Transverse colon (tissue), 4 donors: ENCODE data around the gene FBXL19. TPM values are rescaled to one million over a fixed set of nuclear protein-coding genes. Genes with fewer than 3 reads are reported as not detected.

Experiments used
- DNase-seq: peaks from one replicate; pipeline ENCODE4 v3.0.0-alpha.2; 2019
- H3K27ac ChIP-seq, 4 donors: fragments of 200-600 bp; sonication (generic); 2 replicates each; pipeline ENCODE4 v1.5.1; 2016 to 2018; ENCODE audit warnings: inconsistent platforms in 4 of 4
- H3K27me3 ChIP-seq: fragments of 200-600 bp; sonication (generic); 2 replicates; pipeline ENCODE4 v1.5.1; 2017; ENCODE audit warnings: inconsistent platforms
- H3K36me3 ChIP-seq, 4 donors: fragments of 200-600 bp; sonication (generic); 2 replicates each; pipeline ENCODE4 v1.5.1; 2017 to 2019; ENCODE audit warnings: inconsistent platforms in 4 of 4
- H3K4me1 ChIP-seq, 4 donors: fragments of 200-600 bp; sonication (generic); 2 replicates each; pipeline ENCODE4 v1.5.1; 2017 to 2020; ENCODE audit warnings: inconsistent platforms in 4 of 4
- H3K4me3 ChIP-seq, 4 donors: fragments of 200-600 bp; sonication (generic); 1 replicate in 1 of 4; 2 replicates in 3 of 4; pipeline versions ENCODE4 v1.5.1 to v1.6.1; 2017 to 2019; ENCODE audit warnings: inconsistent platforms in 4 of 4
- H3K9me3 ChIP-seq, 2 donors: fragments of 200-600 bp; sonication (generic); 2 replicates each; pipeline ENCODE4 v1.5.1; 2017 to 2019; ENCODE audit warnings: inconsistent platforms in 2 of 2
- EP300 ChIP-seq: sonication (generic); formaldehyde crosslinking; IDR thresholded peaks from one replicate; pipeline ENCODE4 v1.6.1; 2017; ENCODE audit warnings: antibody characterized with exemption, low read depth
- POLR2A ChIP-seq: fragments of 450-650 bp; IDR thresholded peaks from one replicate; pipeline ENCODE4 v1.6.1; 2016; ENCODE audit warnings: antibody characterized with exemption, mild to moderate bottlenecking, moderate library complexity
- POLR2AphosphoS5 ChIP-seq, 3 donors: sonication (generic); formaldehyde crosslinking; IDR thresholded peaks; one replicate each; pipeline ENCODE4 v1.6.1; 2016; ENCODE audit warnings: antibody characterized with exemption in 3 of 3
- WGBS, 2 donors: methylation state at CpG; one replicate each; pipeline ENCODE4 v1.1.5; 2018; ENCODE audit warnings: low coverage in 1 of 2; 5-methylcytosine and 5-hydroxymethylcytosine counted together
- in situ Hi-C, 4 donors: fragments of 200-750 bp; cut with MboI; loops; one replicate each; pipeline versions ENCODE4 v1.15.0 to v1.15.1; 2017; ENCODE audit warnings: low sequenced_read_pairs in 3 of 4, low pct_ligation_motif_present in 1 of 4, low pct_unique_long_range_greater_than_20kb in 1 of 4
- intact Hi-C: fragments of 100-400 bp; cut with DNase I; formaldehyde crosslinking; loops from one replicate; pipeline ENCODE4 v1.15.1; 2023; ENCODE audit warnings: low total_unique reads
- total RNA-seq, 4 donors: library from RNA; depleted of rRNA; stranded (reverse); fragments of >200 nt; gene quantifications; one replicate each; pipeline ENCODE4 v1.1.0, GENCODE V29; 2016
- TF ChIP-seq, protein P1 (sequence below), 5 experiments: fragments of 200-600 bp in 3 of 5; fragments of 450-650 bp in 2 of 5; sonication (generic) in 3 of 5; IDR thresholded peaks; 1 replicate in 2 of 5; 2 replicates in 3 of 5; pipeline ENCODE4 v1.5.1; 2016 to 2017; ENCODE audit warnings: antibody characterized with exemption in 5 of 5, inconsistent platforms in 3 of 5, mild to moderate bottlenecking in 2 of 5, moderate library complexity in 1 of 5

The FBXL19 gene
- total RNA-seq, 4 donors from 2014 or later: 19.3 to 45.3 (median 20.3) TPM

DNA sequence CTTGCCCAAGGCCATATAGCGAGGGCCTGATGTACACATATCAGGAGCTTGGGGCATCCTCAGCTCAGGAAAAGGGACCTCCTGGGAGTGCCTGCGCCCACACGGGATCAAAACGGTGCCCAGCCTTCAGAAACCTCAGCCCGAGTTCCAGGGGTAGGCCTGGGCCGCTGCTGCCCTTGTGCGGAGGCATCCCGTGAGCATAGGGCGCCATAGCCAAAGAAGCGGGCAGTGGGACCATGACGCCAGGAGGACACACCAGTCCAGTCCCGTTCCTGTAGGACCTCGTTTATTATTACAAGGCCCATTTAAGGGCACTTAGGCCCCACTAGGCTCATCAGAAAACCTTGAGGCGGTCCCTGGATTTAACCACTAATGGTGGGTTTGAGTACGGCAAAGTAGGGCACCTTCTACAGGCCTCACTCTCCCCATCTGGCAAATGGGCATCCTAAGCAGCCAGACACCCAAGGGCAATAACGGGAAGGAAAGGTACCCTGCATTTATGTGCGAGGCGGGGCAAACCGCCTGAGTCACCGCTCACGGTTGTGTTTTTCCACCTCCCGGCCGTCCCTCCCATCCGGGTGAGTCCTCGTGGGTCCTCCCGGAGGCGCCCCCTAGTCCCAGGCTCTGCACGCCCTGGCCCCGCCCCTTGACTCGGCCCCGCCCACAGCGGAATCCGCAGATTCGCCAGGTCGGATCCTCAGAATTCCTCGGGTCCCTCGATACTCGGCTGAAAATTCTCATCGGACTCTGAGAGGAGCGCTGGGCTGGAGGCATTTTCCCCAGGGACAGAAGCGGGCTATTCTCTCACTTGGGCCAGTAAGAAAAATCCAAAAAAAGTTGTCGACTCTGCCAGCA lies 33.5 kb downstream of the FBXL19 start:
- Histone ChIP-seq H3K4me1 (peaks cover 12 to 26% (median 18%) of the 10 kb centered on the region in 4 donors), H3K9me3 (no peaks in the 10 kb centered on the region), H3K27ac (peak overlapping the region; percentile 93 to 96 (median 96)), H3K27me3 (no peaks in the 10 kb centered on the region), H3K36me3 (peaks cover 0 to 20% (median 9%) of the 10 kb centered on the region in 4 donors), H3K4me3 (peak overlapping the region; percentile 73 to 85 (median 74))
- TF ChIP-seq POLR2AphosphoS5 (IDR thresholded peaks at IDR 0.05) (no peak), EP300 (no peak), POLR2A (no peak)
- TF ChIP-seq, protein P1, sequence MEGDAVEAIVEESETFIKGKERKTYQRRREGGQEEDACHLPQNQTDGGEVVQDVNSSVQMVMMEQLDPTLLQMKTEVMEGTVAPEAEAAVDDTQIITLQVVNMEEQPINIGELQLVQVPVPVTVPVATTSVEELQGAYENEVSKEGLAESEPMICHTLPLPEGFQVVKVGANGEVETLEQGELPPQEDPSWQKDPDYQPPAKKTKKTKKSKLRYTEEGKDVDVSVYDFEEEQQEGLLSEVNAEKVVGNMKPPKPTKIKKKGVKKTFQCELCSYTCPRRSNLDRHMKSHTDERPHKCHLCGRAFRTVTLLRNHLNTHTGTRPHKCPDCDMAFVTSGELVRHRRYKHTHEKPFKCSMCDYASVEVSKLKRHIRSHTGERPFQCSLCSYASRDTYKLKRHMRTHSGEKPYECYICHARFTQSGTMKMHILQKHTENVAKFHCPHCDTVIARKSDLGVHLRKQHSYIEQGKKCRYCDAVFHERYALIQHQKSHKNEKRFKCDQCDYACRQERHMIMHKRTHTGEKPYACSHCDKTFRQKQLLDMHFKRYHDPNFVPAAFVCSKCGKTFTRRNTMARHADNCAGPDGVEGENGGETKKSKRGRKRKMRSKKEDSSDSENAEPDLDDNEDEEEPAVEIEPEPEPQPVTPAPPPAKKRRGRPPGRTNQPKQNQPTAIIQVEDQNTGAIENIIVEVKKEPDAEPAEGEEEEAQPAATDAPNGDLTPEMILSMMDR (IDR thresholded peaks at IDR 0.05): peak in 2 of 5 experiments; percentile 19 to 59
- peak; percentile 87 for DNase-seq
- in situ Hi-C loops (loop anchor here in 1 of 4 donors (25.0 kb wide), 1 partner anchor 755 kb away; a partner anchor contains a TSS), intact Hi-C loops (no loop called here)
- WGBS, 2 donors: 24% methylated on average over 42 of the region's 42 CpGs; no CpG with 5 or more reads in 1 of the 2 donors

DNA sequence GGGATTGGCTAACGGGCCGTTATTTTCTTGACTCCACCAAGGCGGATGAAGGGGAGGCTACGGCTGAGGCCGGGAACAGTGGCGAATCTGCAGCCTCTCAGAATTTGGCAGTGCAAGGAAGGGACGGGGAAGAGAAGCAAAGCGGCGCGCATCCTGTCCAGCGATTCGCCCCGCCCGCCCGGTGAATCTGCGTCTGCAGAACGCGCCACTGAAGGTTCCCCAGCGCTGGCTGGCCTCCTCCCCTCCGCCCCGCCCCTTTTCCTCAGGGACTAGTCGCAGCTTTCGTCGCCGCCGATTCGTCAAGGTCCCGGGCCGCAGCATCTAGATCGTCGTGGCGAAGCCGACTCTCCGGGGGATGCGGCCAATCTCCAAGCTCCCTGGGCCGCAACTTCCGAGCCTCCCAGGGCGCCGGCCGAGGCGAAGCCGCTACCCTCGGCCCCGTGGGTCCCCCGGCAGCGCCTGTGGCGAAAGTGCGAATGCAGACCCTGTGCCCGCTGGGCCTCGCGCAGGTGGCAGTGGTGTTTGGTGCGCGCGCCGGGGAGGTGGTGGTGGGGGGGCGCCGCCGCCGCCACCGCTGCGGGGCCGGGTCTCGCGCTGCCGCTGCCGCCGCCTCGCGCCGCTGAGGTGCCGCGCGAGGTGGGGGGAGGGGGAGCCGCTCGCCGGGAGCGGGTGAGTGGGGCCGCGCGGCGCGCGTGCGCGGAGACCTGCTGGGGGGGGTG lies 34.2 kb downstream of the FBXL19 start, which contains the start of gene SETD1A:
TSS of gene SETD1A (plus strand) at position 299 of the 719 bp plus-strand sequence. CDS start 978 bp downstream, outside the sequence.
- H3K4me3 ChIP-seq: peak within 1 kb of the TSS; percentile 73 to 85 (median 74)
- peaks cover 12 to 25% (median 18%) of the 10 kb centered on the region in 4 donors for H3K4me1 ChIP-seq
- peak within 1 kb of the TSS; percentile 93 to 96 (median 96) for H3K27ac ChIP-seq
- peaks cover 0 to 28% (median 13%) of the 10 kb centered on the region in 4 donors for H3K36me3 ChIP-seq
- in situ Hi-C loops (loop anchor here in 1 of 4 donors (25.0 kb wide), 1 partner anchor 755 kb away; a partner anchor contains a TSS), intact Hi-C loops (no loop called here)
- peak; percentile 98 for DNase-seq
- H3K27me3 ChIP-seq: no peaks in the 10 kb centered on the region
- TF ChIP-seq, protein P1 (IDR thresholded peaks at IDR 0.05): peak in 2 of 5 experiments; percentile 11 to 54
- TF ChIP-seq POLR2AphosphoS5 (IDR thresholded peaks at IDR 0.05) (peak; percentile 34 to 78 (median 63)), EP300 (no peak), POLR2A (peak; percentile 60)
- H3K9me3 ChIP-seq: no peaks in the 10 kb centered on the region
- 0% methylated on average over 62 of the region's 85 CpGs; no CpG with 5 or more reads in 1 of the 2 donors for WGBS, 2 donors

DNA sequence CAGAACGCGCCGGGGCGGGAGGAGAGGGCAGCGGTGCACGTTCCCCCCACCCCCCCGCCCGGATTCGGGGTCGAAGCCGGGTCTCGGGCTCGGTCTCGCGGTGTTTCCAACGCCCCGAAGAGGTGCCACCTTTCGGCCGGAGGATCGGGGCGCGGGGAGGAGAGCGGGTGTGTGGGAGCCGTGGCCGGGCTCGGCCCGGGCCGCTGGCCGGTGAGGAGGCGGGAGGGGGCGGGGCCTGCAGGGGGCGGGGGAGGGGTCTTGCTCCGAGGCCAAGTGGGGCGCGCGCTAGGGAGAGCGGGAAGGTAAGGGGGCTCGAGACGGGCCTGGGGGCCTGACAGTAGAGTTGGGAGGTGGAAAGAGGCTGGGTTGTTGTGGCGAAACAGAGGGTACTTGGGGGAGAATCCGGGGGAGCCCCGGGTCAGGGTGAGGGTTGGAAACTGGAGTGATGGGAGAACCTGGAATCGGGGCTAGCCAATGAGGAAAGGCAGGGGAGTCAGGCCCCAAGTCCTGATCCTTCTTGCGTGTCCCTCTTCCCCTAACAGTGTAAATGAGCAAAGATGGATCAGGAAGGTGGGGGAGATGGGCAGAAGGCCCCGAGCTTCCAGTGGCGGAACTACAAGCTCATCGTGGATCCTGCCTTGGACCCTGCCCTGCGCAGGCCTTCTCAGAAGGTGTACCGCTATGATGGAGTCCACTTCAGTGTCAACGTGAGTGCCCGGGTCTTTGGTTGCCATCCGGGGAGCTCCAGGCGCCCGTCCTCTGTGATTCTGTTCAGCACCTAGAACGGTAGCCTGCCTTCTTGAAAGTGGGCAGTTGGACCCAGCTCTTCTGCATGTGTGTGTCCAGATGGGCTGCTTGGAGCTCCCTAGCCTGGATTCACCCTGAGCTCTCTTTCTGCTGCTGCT lies 35.1 kb downstream of the FBXL19 start:
- 27 to 36% methylated on average over 4 to 22 of the region's 55 CpGs for WGBS, 2 donors
- DNase-seq: peak; percentile 52
- Histone ChIP-seq H3K4me1 (peaks cover 10 to 23% (median 18%) of the 10 kb centered on the region in 4 donors), H3K9me3 (no peaks in the 10 kb centered on the region), H3K27me3 (no peaks in the 10 kb centered on the region), H3K27ac (peak overlapping the region; percentile 93 to 96 (median 96)), H3K36me3 (peaks cover 0 to 36% (median 17%) of the 10 kb centered on the region in 4 donors), H3K4me3 (peak overlapping the region; percentile 73 to 85 (median 74))
- in situ Hi-C loops (loop anchor here in 1 of 4 donors (25.0 kb wide), 1 partner anchor 754 kb away; a partner anchor contains a TSS), intact Hi-C loops (no loop called here)
- no peak for TF ChIP-seq EP300
- TF ChIP-seq POLR2AphosphoS5 (IDR thresholded peaks at IDR 0.05): no peak
- TF ChIP-seq, protein P1 (IDR thresholded peaks at IDR 0.05): no peak
- TF ChIP-seq POLR2A: no peak
